IMR-90 (cell line): ENCODE results near the gene HLA-DPA1. TPM values are rescaled to one million over a fixed set of nuclear protein-coding genes. Genes with fewer than 3 reads are reported as not detected.

Source experiments
- ATAC-seq: fragments of 200-7000 bp; cut with Tn5 transposase; 2 replicates; pipeline ENCODE4 v1.9.1; 2020; ENCODE audit warnings: low read depth, mild to moderate bottlenecking, moderate library complexity
- BruUV-seq: library from RNA; stranded (reverse); fragments of 400-500 nt; replicated peaks from 2 replicates; lab custom pipeline; 2021; lab: Mats Ljungman, UMichigan
- CTCF ChIA-PET: fragments of 300-600 bp; formaldehyde crosslinking; extraction: SDS; loops from one replicate; lab custom pipeline; 2021; ENCODE audit warnings: antibody characterized with exemption; lab: Yijun Ruan, JAX
- POLR2A ChIA-PET: fragments of 300-600 bp; sonication (Branson Sonifier 250); formaldehyde crosslinking; loops from one replicate; lab custom pipeline; 2022; ENCODE audit warnings: antibody characterized with exemption; ENCODE audit not compliant: unreplicated experiment; lab: Charles Lee
- DNase-seq: peaks from one replicate; pipeline ENCODE4 v3.0.0; 2013
- H2AFZ ChIP-seq: replicated peaks from 2 replicates; pipeline ENCODE3; 2013; ENCODE audit warnings: low read length, mild to moderate bottlenecking; ENCODE audit not compliant: poor library complexity
- H2AK5ac ChIP-seq: 2 replicates; pipeline ENCODE4 v1.6.1; 2013; ENCODE audit warnings: low read depth, low read length, inconsistent platforms
- H2AK9ac ChIP-seq: replicated peaks from 2 replicates; pipeline ENCODE3; 2013; ENCODE audit warnings: mild to moderate bottlenecking, low read depth, low read length, moderate library complexity; ENCODE audit not compliant: poor library complexity
- H2BK120ac ChIP-seq: 2 replicates; pipeline ENCODE4 v1.6.1; 2013; ENCODE audit warnings: low read depth, low read length, inconsistent platforms
- H2BK15ac ChIP-seq: 3 replicates; pipeline ENCODE4 v1.6.1; 2013; ENCODE audit warnings: low read depth, low read length, inconsistent platforms
- H2BK20ac ChIP-seq: 2 replicates; pipeline ENCODE4 v1.6.1; 2013; ENCODE audit warnings: low read depth, mild to moderate bottlenecking, inconsistent platforms, low read length, moderate library complexity
- H2BK5ac ChIP-seq: 2 replicates; pipeline ENCODE4 v1.6.1; 2013; ENCODE audit warnings: mild to moderate bottlenecking, low read depth, low read length, inconsistent platforms; ENCODE audit not compliant: poor library complexity, severe bottlenecking
- H3K14ac ChIP-seq: replicated peaks from 2 replicates; pipeline ENCODE4 v1.6.1; 2013; ENCODE audit warnings: low read depth, low read length, inconsistent platforms
- H3K18ac ChIP-seq: 2 replicates; pipeline ENCODE4 v1.6.1; 2013; ENCODE audit warnings: low read depth, low read length, control low read depth
- H3K23ac ChIP-seq: 2 replicates; pipeline ENCODE4 v1.6.1; 2013; ENCODE audit warnings: low read depth, low read length, inconsistent platforms
- H3K27ac ChIP-seq: 2 replicates; pipeline ENCODE4 v1.5.1; 2013; ENCODE audit warnings: mild to moderate bottlenecking, control low read depth, low read length; ENCODE audit not compliant: insufficient read depth
- H3K27me3 ChIP-seq: 2 replicates; pipeline ENCODE4 v1.6.1; 2013; ENCODE audit warnings: low read length; ENCODE audit not compliant: control insufficient read depth, insufficient read depth
- H3K36me3 ChIP-seq: 2 replicates; pipeline ENCODE4 v1.6.1; 2013; ENCODE audit warnings: low read length, mixed read lengths; ENCODE audit not compliant: control insufficient read depth, insufficient read depth
- H3K4ac ChIP-seq: 2 replicates; pipeline ENCODE4 v1.6.1; 2013; ENCODE audit warnings: low read depth, low read length, inconsistent platforms
- H3K4me1 ChIP-seq: 2 replicates; pipeline ENCODE4 v1.6.1; 2013; ENCODE audit warnings: low read length, mixed read lengths; ENCODE audit not compliant: control insufficient read depth, insufficient read depth
- H3K4me2 ChIP-seq: 2 replicates; pipeline ENCODE4 v1.6.1; 2013; ENCODE audit warnings: low read depth, mild to moderate bottlenecking, control low read depth, low read length, moderate library complexity
- H3K4me3 ChIP-seq: 2 replicates; pipeline ENCODE4 v1.5.1; 2013; ENCODE audit warnings: low read depth, mild to moderate bottlenecking, control low read depth, low read length, moderate library complexity; ENCODE audit not compliant: insufficient read depth
- H3K56ac ChIP-seq: 2 replicates; pipeline ENCODE4 v1.6.1; 2013; ENCODE audit warnings: low read length, inconsistent platforms; ENCODE audit not compliant: insufficient read depth; ENCODE audit errors: extremely low read depth
- H3K79me1 ChIP-seq, 2 experiments: 2 replicates each; pipeline ENCODE4 v1.6.1; 2013; ENCODE audit warnings: low read length in 2 of 2, inconsistent platforms in 1 of 2, low read depth in 1 of 2
- H3K9ac ChIP-seq: 2 replicates; pipeline ENCODE4 v1.6.1; 2013; ENCODE audit warnings: low read depth, low read length, control low read depth
- H3K9me1 ChIP-seq: 2 replicates; pipeline ENCODE4 v1.6.1; 2013; ENCODE audit warnings: low read length, inconsistent platforms; ENCODE audit not compliant: insufficient read depth
- H3K9me3 ChIP-seq: 2 replicates; pipeline ENCODE4 v1.6.1; 2013; ENCODE audit warnings: low read length; ENCODE audit not compliant: control insufficient read depth, insufficient read depth
- H4K20me1 ChIP-seq: 2 replicates; pipeline ENCODE4 v1.6.1; 2013; ENCODE audit warnings: low read length, inconsistent platforms; ENCODE audit not compliant: insufficient read depth
- H4K5ac ChIP-seq: 2 replicates; pipeline ENCODE4 v1.6.1; 2013; ENCODE audit warnings: mild to moderate bottlenecking, low read depth, low read length, control low read depth
- H4K8ac ChIP-seq, 2 experiments: 2 replicates each; pipeline ENCODE4 v1.6.1; 2013; ENCODE audit warnings: low read depth in 2 of 2, low read length in 2 of 2, control low read depth in 1 of 2, inconsistent platforms in 1 of 2
- H4K91ac ChIP-seq: 2 replicates; pipeline ENCODE4 v1.6.1; 2013; ENCODE audit warnings: low read depth, low read length, inconsistent platforms; ENCODE audit not compliant: insufficient read depth
- CEBPB ChIP-seq: IDR thresholded peaks from 2 replicates; pipeline ENCODE4 v1.6.1; 2012; ENCODE audit warnings: low read depth, low read length, improper control_type of control experiment
- CHD1 ChIP-seq: IDR thresholded peaks from 2 replicates; pipeline ENCODE4 v1.6.1; 2012; ENCODE audit warnings: low read depth, low read length, improper control_type of control experiment
- ELK1 ChIP-seq: fragments of 150-350 bp; IDR thresholded peaks from 2 replicates; pipeline ENCODE4 v1.6.1; 2016; ENCODE audit warnings: low read depth, mild to moderate bottlenecking, low read length, moderate library complexity, borderline replicate concordance
- MAZ ChIP-seq: IDR thresholded peaks from 2 replicates; pipeline ENCODE4 v1.6.1; 2012; ENCODE audit warnings: low read depth, mild to moderate bottlenecking, low read length, improper control_type of control experiment, moderate library complexity, borderline replicate concordance
- NFE2L2 ChIP-seq: fragments of 150-350 bp; IDR thresholded peaks from 2 replicates; pipeline ENCODE4 v1.6.1; 2016; ENCODE audit warnings: low read depth, mild to moderate bottlenecking, low read length
- RAD21 ChIP-seq: IDR thresholded peaks from 2 replicates; pipeline ENCODE4 v1.6.1; 2012; ENCODE audit warnings: low read length, improper control_type of control experiment
- RFX5 ChIP-seq: IDR thresholded peaks from 2 replicates; pipeline ENCODE4 v1.8.0; 2012; ENCODE audit warnings: low read depth, mild to moderate bottlenecking, low read length, moderate library complexity
- SMC3 ChIP-seq: fragments of 150-350 bp; IDR thresholded peaks from 2 replicates; pipeline ENCODE4 v1.6.1; 2016; ENCODE audit warnings: low read depth, mild to moderate bottlenecking, antibody characterized with exemption, low read length, moderate library complexity
- WGBS, 2 experiments: methylation state at CpG; one replicate each; pipeline versions ENCODE4 v1.1.5 to v1.1.7; 2013; ENCODE audit warnings: missing lambda C conversion rate in 2 of 2; ENCODE audit not compliant: insufficient read length in 1 of 2; ENCODE audit errors: extremely low coverage in 2 of 2; 5-methylcytosine and 5-hydroxymethylcytosine counted together
- dilution Hi-C: fragments of 300-500 bp; cut with HindIII; formaldehyde crosslinking; loops from one replicate; pipeline ENCODE4 v1.14.3; 2018; ENCODE audit warnings: low sequenced_read_pairs; ENCODE audit not compliant: unreplicated experiment
- in situ Hi-C: fragments of 300-500 bp; cut with MboI; formaldehyde crosslinking; loops from 3 replicates; pipeline ENCODE4 v1.14.3; 2019; ENCODE audit warnings: low sequenced_read_pairs, inconsistent platforms, mixed read lengths
- intact Hi-C: fragments of 100-400 bp; cut with micrococcal nuclease; formaldehyde crosslinking; loops from 2 replicates; pipeline ENCODE4 v1.10.0; 2022
- polyA plus RNA-seq, 3 experiments: library from polyadenylated mRNA; depleted of rRNA; stranded (reverse); fragments of >200 nt; gene quantifications; 2 replicates each; pipeline ENCODE4 v1.2.3, GENCODE V29; 2012; ENCODE audit warnings: low replicate concordance in 1 of 3
- total RNA-seq: library from RNA; depleted of rRNA; stranded (reverse); fragments of >200 nt; gene quantifications from 2 replicates; pipeline ENCODE4 v1.2.3, GENCODE V29; 2012
- TF ChIP-seq, protein P1 (sequence below): fragments of 150-350 bp; IDR thresholded peaks from 2 replicates; pipeline ENCODE4 v1.6.1; 2017; ENCODE audit warnings: mild to moderate bottlenecking, antibody characterized with exemption, low read length, low read depth

The HLA-DPA1 gene
- total and polyA plus RNA-seq, 2 of the 4 experiments (the other 2 are of a cell fraction) = not detected

- in situ Hi-C loops (no loop called here), intact Hi-C loops (no loop called here)
- no peak for ATAC-seq
Measured at GRCh38 chr6:33071569-33071968, 1.9 kb downstream of the HLA-DPA1 start.

More at GRCh38 chr6:33071569-33071968, 1.9 kb downstream of the HLA-DPA1 start:
- H3K9me1 ChIP-seq = no peaks in the 10 kb centered on the region
- no peak overlapping the region for H2AK9ac ChIP-seq
- no peak overlapping the region for H4K5ac ChIP-seq
- no peak for DNase-seq
- H3K9me3 ChIP-seq = no peaks in the 10 kb centered on the region
- H3K4me3 ChIP-seq = no peak overlapping the region
- H3K4me2 ChIP-seq = no peak overlapping the region
- H2BK15ac ChIP-seq = no peak overlapping the region
- H4K20me1 ChIP-seq = no peaks in the 10 kb centered on the region
- no peaks in the 10 kb centered on the region for H3K36me3 ChIP-seq
- H3K18ac ChIP-seq = no peak overlapping the region
- H3K4ac ChIP-seq = no peak overlapping the region
- no peak overlapping the region for H2BK20ac ChIP-seq
- H3K56ac ChIP-seq = no peak overlapping the region
- no peaks in the 10 kb centered on the region for H3K4me1 ChIP-seq
- BruUV-seq = no TSS peak
- TF ChIP-seq ELK1 = no peak
- TF ChIP-seq, protein P1, sequence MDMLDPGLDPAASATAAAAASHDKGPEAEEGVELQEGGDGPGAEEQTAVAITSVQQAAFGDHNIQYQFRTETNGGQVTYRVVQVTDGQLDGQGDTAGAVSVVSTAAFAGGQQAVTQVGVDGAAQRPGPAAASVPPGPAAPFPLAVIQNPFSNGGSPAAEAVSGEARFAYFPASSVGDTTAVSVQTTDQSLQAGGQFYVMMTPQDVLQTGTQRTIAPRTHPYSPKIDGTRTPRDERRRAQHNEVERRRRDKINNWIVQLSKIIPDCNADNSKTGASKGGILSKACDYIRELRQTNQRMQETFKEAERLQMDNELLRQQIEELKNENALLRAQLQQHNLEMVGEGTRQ = no peak
- TF ChIP-seq CHD1 = no peak
- TF ChIP-seq MAZ = no peak
- no peak for TF ChIP-seq CEBPB
- TF ChIP-seq NFE2L2 = no peak
- TF ChIP-seq SMC3 = no peak
- no peak for TF ChIP-seq RAD21
- TF ChIP-seq RFX5 = no peak
- no peak overlapping the region for H3K9ac ChIP-seq
- dilution Hi-C loops = no loop called here
- H3K14ac ChIP-seq = no peak overlapping the region
- H3K79me1 ChIP-seq = no peaks in the 10 kb centered on the region
- peaks cover 17% of the 10 kb centered on the region for H3K27me3 ChIP-seq
- no peak overlapping the region for H2BK120ac ChIP-seq
- no peak overlapping the region for H2AFZ ChIP-seq
- H4K91ac ChIP-seq = no peak overlapping the region
- H4K8ac ChIP-seq = no peak overlapping the region
- WGBS, 2 experiments = 70% methylated on average over 2 of the region's 6 CpGs; no CpG with 5 or more reads in 1 of the 2 experiments
- no peak overlapping the region for H3K27ac ChIP-seq
- no peak overlapping the region for H2BK5ac ChIP-seq
- H2AK5ac ChIP-seq = no peak overlapping the region
- H3K23ac ChIP-seq = no peak overlapping the region
- CTCF ChIA-PET = no interaction called here
- POLR2A ChIA-PET = interaction anchor here (0.6 kb wide), 1 partner anchor 798 kb away, joined by 3 read pairs; no protein-coding TSS in a partner anchor
